ENCODE measurements around the gene AK2. TPM values are rescaled to one million over a fixed set of nuclear protein-coding genes. Genes with fewer than 3 reads are reported as not detected.
"Not testable (repeated sequence)": the region's sequence is repeated elsewhere in the genome, so short reads cannot be mapped to it uniquely, and the experiment has no call there.

AK2 gene
- 100 to 1,000 TPM; 133 to 230 (median 201) TPM for polyA plus RNA-seq (ENCODE audit: insufficient read length in 4 of 4)

- DNase-seq (ENCODE audit: low read depth in 4 of 4, low spot score in 3 of 4), result peak; percentile 81 to 95 (median 87)
Observed at GRCh38 chr1:33036526-33037503, at the start of gene AK2. TSS of gene AK2 (minus strand) at chr1:33036883. CDS start at chr1:33036828, 55 bp downstream.

GRCh38 chr1:33086384-33086850 is 49.7 kb upstream of the AK2 start:
- peak in 3 of 4 donors; percentile 46 to 70 (median 53) for DNase-seq (ENCODE audit: low read depth in 4 of 4, low spot score in 3 of 4)

- no peak for DNase-seq (ENCODE audit: low read depth in 4 of 4, low spot score in 3 of 4)
Observed at GRCh38 chr1:33085332-33085731, 48.6 kb upstream of the AK2 start.

- DNase-seq (ENCODE audit: low read depth in 4 of 4, low spot score in 3 of 4), result no peak
Observed at GRCh38 chr1:33082575-33083108, 46.0 kb upstream of the AK2 start.

GRCh38 chr1:33081554-33082305 is 45.0 kb upstream of the AK2 start:
- no peak for DNase-seq (ENCODE audit: low read depth in 4 of 4, low spot score in 3 of 4)

GRCh38 chr1:33080885-33081553 is 44.3 kb upstream of the AK2 start, which contains the start of gene AZIN2:
TSS of gene AZIN2 (plus strand) at chr1:33081153. CDS start at chr1:33082250, 1,097 bp downstream.
- DNase-seq (ENCODE audit: low read depth in 4 of 4, low spot score in 3 of 4), result peak; percentile 87 to 92 (median 88)

GRCh38 chr1:33080373-33080772 is 43.7 kb upstream of the AK2 start:
- DNase-seq (ENCODE audit: low read depth in 4 of 4, low spot score in 3 of 4), result no peak

GRCh38 chr1:33078030-33078591 is 41.4 kb upstream of the AK2 start:
- no peak for DNase-seq (ENCODE audit: low read depth in 4 of 4, low spot score in 3 of 4)

GRCh38 chr1:33074193-33074945 is 37.7 kb upstream of the AK2 start:
- no peak for DNase-seq (ENCODE audit: low read depth in 4 of 4, low spot score in 3 of 4)

- DNase-seq (ENCODE audit: low read depth in 4 of 4, low spot score in 3 of 4), result no peak
Observed at GRCh38 chr1:33072707-33073106, 36.0 kb upstream of the AK2 start.

- no peak for DNase-seq (ENCODE audit: low read depth in 4 of 4, low spot score in 3 of 4)
Observed at GRCh38 chr1:33070628-33071027, 33.9 kb upstream of the AK2 start.

- DNase-seq (ENCODE audit: low read depth in 4 of 4, low spot score in 3 of 4), result not testable (repeated sequence)
Observed at GRCh38 chr1:33068108-33068507, 31.4 kb upstream of the AK2 start.

- DNase-seq (ENCODE audit: low read depth in 4 of 4, low spot score in 3 of 4), result not testable (repeated sequence)
Observed at GRCh38 chr1:33066477-33066876, 29.8 kb upstream of the AK2 start.

- no peak for DNase-seq (ENCODE audit: low read depth in 4 of 4, low spot score in 3 of 4)
Observed at GRCh38 chr1:33065301-33065700, 28.6 kb upstream of the AK2 start.

GRCh38 chr1:33064284-33064683 is 27.6 kb upstream of the AK2 start:
- not testable (repeated sequence) for DNase-seq (ENCODE audit: low read depth in 4 of 4, low spot score in 3 of 4)

GRCh38 chr1:33061834-33062233 is 25.2 kb upstream of the AK2 start:
- DNase-seq (ENCODE audit: low read depth in 4 of 4, low spot score in 3 of 4), result no peak

GRCh38 chr1:33060579-33061083 is 23.9 kb upstream of the AK2 start:
- no peak for DNase-seq (ENCODE audit: low read depth in 4 of 4, low spot score in 3 of 4)

GRCh38 chr1:33057095-33057494 is 20.4 kb upstream of the AK2 start:
- no peak for DNase-seq (ENCODE audit: low read depth in 4 of 4, low spot score in 3 of 4)

GRCh38 chr1:33056426-33056825 is 19.7 kb upstream of the AK2 start:
- DNase-seq (ENCODE audit: low read depth in 4 of 4, low spot score in 3 of 4), result no peak

Measured in left renal pelvis (tissue), 4 donors.